SK-N-SH treated with all-trans-retinoic acid at 6 μM for 48 hours (cell line): ENCODE results near the gene RGL4.

ENCODE experiments used
- ATAC-seq: fragments of 200-7000 bp; cut with Tn5 transposase; 3 replicates; pipeline ENCODE4 v1.9.1; 2020; ENCODE audit warnings: mild to moderate bottlenecking, moderate library complexity
- BACH2 ChIP-seq: fragments of 250-450 bp; sonication (Bioruptor Pico); IDR thresholded peaks from 2 replicates; pipeline ENCODE4 v1.9.0; 2021; ENCODE audit warnings: mild to moderate bottlenecking, borderline replicate concordance
- CREB5 ChIP-seq: fragments of 250-450 bp; sonication (Bioruptor Pico); IDR thresholded peaks from 2 replicates; pipeline ENCODE4 v1.5.1; 2020; ENCODE audit warnings: low read depth, mild to moderate bottlenecking, moderate library complexity
- CSDC2 ChIP-seq: fragments of 250-450 bp; sonication (Bioruptor Pico); IDR thresholded peaks from 2 replicates; pipeline ENCODE4 v1.5.0; 2020; ENCODE audit warnings: mild to moderate bottlenecking, moderate library complexity
- CSRNP3 ChIP-seq: fragments of 250-450 bp; sonication (Bioruptor Pico); IDR thresholded peaks from 2 replicates; pipeline ENCODE4 v1.5.1; 2021; ENCODE audit warnings: mild to moderate bottlenecking, moderate library complexity
- ESRRG ChIP-seq: fragments of 250-450 bp; sonication (Bioruptor Pico); IDR thresholded peaks from 2 replicates; pipeline ENCODE4 v1.6.1; 2021; ENCODE audit warnings: mild to moderate bottlenecking
- GLIS3 ChIP-seq: fragments of 250-450 bp; sonication (Bioruptor Pico); IDR thresholded peaks from 2 replicates; pipeline ENCODE4 v1.5.0; 2020; ENCODE audit warnings: mild to moderate bottlenecking, moderate library complexity
- ISL1 ChIP-seq: fragments of 250-450 bp; sonication (Bioruptor Pico); IDR thresholded peaks from 2 replicates; pipeline ENCODE4 v2.1.2; 2022; ENCODE audit warnings: mild to moderate bottlenecking, moderate library complexity
- OSR1 ChIP-seq: fragments of 250-450 bp; sonication (Bioruptor Pico); IDR thresholded peaks from 2 replicates; pipeline ENCODE4 v1.8.0; 2022; ENCODE audit warnings: moderate library complexity, mild to moderate bottlenecking, inconsistent platforms
- PATZ1 ChIP-seq: fragments of 250-450 bp; sonication (Bioruptor Pico); IDR thresholded peaks from 2 replicates; pipeline ENCODE4 v1.8.0; 2020; ENCODE audit warnings: mild to moderate bottlenecking, moderate library complexity, borderline replicate concordance
- POU6F1 ChIP-seq: fragments of 250-450 bp; sonication (Bioruptor Pico); IDR thresholded peaks from 2 replicates; pipeline ENCODE4 v1.8.0; 2021; ENCODE audit warnings: low read depth, mild to moderate bottlenecking, moderate library complexity, borderline replicate concordance
- PPARA ChIP-seq: fragments of 250-450 bp; sonication (Bioruptor Pico); IDR thresholded peaks from 2 replicates; pipeline ENCODE4 v1.5.0; 2020; ENCODE audit warnings: mild to moderate bottlenecking, borderline replicate concordance
- RARB ChIP-seq: fragments of 250-450 bp; sonication (Bioruptor Pico); IDR thresholded peaks from 2 replicates; pipeline ENCODE4 v1.8.0; 2021; ENCODE audit warnings: mild to moderate bottlenecking, moderate library complexity
- SNAI2 ChIP-seq: fragments of 250-450 bp; sonication (Bioruptor Pico); IDR thresholded peaks from 2 replicates; pipeline ENCODE4 v1.5.0; 2020; ENCODE audit warnings: mild to moderate bottlenecking, moderate library complexity
- TOX ChIP-seq: fragments of 250-450 bp; sonication (Bioruptor Pico); IDR thresholded peaks from 2 replicates; pipeline ENCODE4 v1.8.0; 2021; ENCODE audit warnings: mild to moderate bottlenecking, moderate library complexity, borderline replicate concordance
- TSHZ2 ChIP-seq: fragments of 250-450 bp; sonication (Bioruptor Pico); IDR thresholded peaks from 2 replicates; pipeline ENCODE4 v1.5.0; 2020; ENCODE audit warnings: mild to moderate bottlenecking, moderate library complexity
- ZC3H10 ChIP-seq: fragments of 250-450 bp; sonication (Bioruptor Pico); IDR thresholded peaks from 2 replicates; pipeline ENCODE4 v1.5.1; 2021; ENCODE audit warnings: mild to moderate bottlenecking, moderate library complexity
- ZFP3 ChIP-seq: fragments of 250-450 bp; sonication (Bioruptor Pico); IDR thresholded peaks from 2 replicates; pipeline ENCODE4 v1.5.0; 2020; ENCODE audit warnings: mild to moderate bottlenecking, moderate library complexity
- ZFP30 ChIP-seq: fragments of 450-650 bp; formaldehyde crosslinking; IDR thresholded peaks from 2 replicates; pipeline ENCODE4 v1.5.0; 2022; ENCODE audit warnings: mild to moderate bottlenecking, moderate library complexity
- ZNF565 ChIP-seq: fragments of 450-650 bp; formaldehyde crosslinking; conservative IDR thresholded peaks from 2 replicates; pipeline ENCODE4 v1.5.0; 2020; ENCODE audit warnings: low read depth, mild to moderate bottlenecking, moderate library complexity
- ZNF8 ChIP-seq: fragments of 450-650 bp; formaldehyde crosslinking; IDR thresholded peaks from 2 replicates; pipeline ENCODE4 v1.5.0; 2020; ENCODE audit warnings: mild to moderate bottlenecking, moderate library complexity

The RGL4 gene

GRCh38 chr22:23682077-23682476 is 8.7 kb upstream of the RGL4 start:
- TF ChIP-seq PATZ1 (CRISPR knock-in tag) (no peak), OSR1 (no peak), ISL1 (CRISPR knock-in tag) (no peak), ESRRG (CRISPR knock-in tag) (no peak), SNAI2 (CRISPR knock-in tag) (no peak), ZNF8 (no peak)
- ATAC-seq: no peak

GRCh38 chr22:23682827-23683355 is 7.9 kb upstream of the RGL4 start:
- TF ChIP-seq ZFP3 (CRISPR knock-in tag) (no peak), TOX (CRISPR knock-in tag) (no peak), BACH2 (CRISPR knock-in tag) (no peak), ISL1 (CRISPR knock-in tag) (no peak), CREB5 (CRISPR knock-in tag) (no peak), ZNF8 (no peak), RARB (CRISPR knock-in tag) (no peak), ZC3H10 (CRISPR knock-in tag) (no peak), GLIS3 (CRISPR knock-in tag) (no peak), ZNF565 (CRISPR knock-in tag) (no peak)
- no peak for ATAC-seq

GRCh38 chr22:23683545-23683944 is 7.3 kb upstream of the RGL4 start:
- no peak for TF ChIP-seq GLIS3 (CRISPR knock-in tag)
- TF ChIP-seq TSHZ2: no peak
- no peak for TF ChIP-seq CREB5 (CRISPR knock-in tag)
- TF ChIP-seq BACH2 (CRISPR knock-in tag): no peak
- no peak for TF ChIP-seq RARB (CRISPR knock-in tag)
- no peak for TF ChIP-seq SNAI2 (CRISPR knock-in tag)
- TF ChIP-seq ESRRG (CRISPR knock-in tag): no peak
- TF ChIP-seq ZFP30 (CRISPR knock-in tag): no peak
- TF ChIP-seq TOX (CRISPR knock-in tag): no peak
- no peak for TF ChIP-seq ZNF8
- TF ChIP-seq, all 23 proteins: peak for 0
- no peak for ATAC-seq

GRCh38 chr22:23684026-23684425 is 6.8 kb upstream of the RGL4 start:
- no peak for ATAC-seq
- TF ChIP-seq RARB (CRISPR knock-in tag) (no peak), ZFP30 (CRISPR knock-in tag) (no peak), CSRNP3 (CRISPR knock-in tag) (no peak), CREB5 (CRISPR knock-in tag) (no peak), CSDC2 (CRISPR knock-in tag) (no peak), PPARA (no peak), POU6F1 (CRISPR knock-in tag) (no peak), ISL1 (CRISPR knock-in tag) (no peak), TSHZ2 (no peak), GLIS3 (CRISPR knock-in tag) (no peak), ZFP3 (CRISPR knock-in tag) (no peak)
